Chondrocyte (in vitro differentiated cells): ENCODE data around the gene RBBP8. TPM values are rescaled to one million over a fixed set of nuclear protein-coding genes. Genes with fewer than 3 reads are reported as not detected.

Source experiments
- DNase-seq: peaks from one replicate; pipeline ENCODE4 v3.0.0; 2021; ENCODE audit warnings: mixed read lengths, low spot score
- H3K27ac Mint-ChIP-seq: one replicate; pipeline ENCODE4 v1.8.0; 2021; ENCODE audit warnings: mild to moderate bottlenecking, moderate library complexity, mixed read lengths; ENCODE audit not compliant: unreplicated experiment
- H3K27me3 Mint-ChIP-seq: 2 replicates; pipeline ENCODE4 v1.8.0; 2021; ENCODE audit warnings: low read depth, mixed read lengths
- H3K36me3 Mint-ChIP-seq: 2 replicates; pipeline ENCODE4 v1.8.0; 2021; ENCODE audit warnings: low read depth, mixed read lengths
- H3K4me1 Mint-ChIP-seq: 2 replicates; pipeline ENCODE4 v1.8.0; 2021; ENCODE audit warnings: low read depth, mild to moderate bottlenecking, mixed read lengths
- H3K4me3 Mint-ChIP-seq: one replicate; pipeline ENCODE4 v1.8.0; 2021; ENCODE audit warnings: mild to moderate bottlenecking, moderate library complexity, mixed read lengths; ENCODE audit not compliant: unreplicated experiment
- H3K9me3 Mint-ChIP-seq: 2 replicates; pipeline ENCODE4 v1.8.0; 2021; ENCODE audit warnings: low read depth, mixed read lengths
- total RNA-seq: library from RNA; stranded (reverse); gene quantifications from 3 replicates; pipeline ENCODE4 v1.2.1, GENCODE V29; 2021
- TF ChIP-seq, protein P1 (sequence below): fragments of 200-600 bp; sonication (generic); IDR thresholded peaks from 2 replicates; pipeline ENCODE4 v1.5.0; 2021; ENCODE audit warnings: antibody characterized with exemption, mild to moderate bottlenecking, moderate library complexity

RBBP8 gene
- total RNA-seq, 1 donor from 2014 or later, result 24.7 TPM

DNA sequence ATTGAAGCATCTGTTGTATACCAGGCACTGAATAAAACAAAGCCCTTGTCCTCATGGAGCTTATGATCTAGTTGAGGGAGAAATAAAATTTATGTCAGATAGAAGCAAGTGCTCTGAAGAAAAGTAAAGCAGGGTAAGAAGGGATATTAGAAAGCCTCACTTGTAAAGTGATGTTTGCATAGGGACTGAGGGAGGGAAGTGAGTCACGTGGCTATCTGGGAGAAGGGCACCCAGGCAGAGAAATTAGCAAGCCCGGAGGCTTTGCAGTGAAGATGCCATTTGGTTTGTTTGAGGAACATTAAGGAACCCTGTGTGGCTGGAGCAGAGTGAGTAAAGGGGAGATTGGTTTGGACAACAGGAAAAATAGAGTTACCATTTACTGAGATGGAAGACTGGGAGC is 52.1 kb downstream of the RBBP8 start:
- Mint-ChIP-seq H3K4me3 (no peak overlapping the region), H3K9me3 (no peaks in the 10 kb centered on the region), H3K27ac (no peak overlapping the region), H3K27me3 (no peaks in the 10 kb centered on the region), H3K4me1 (no peaks in the 10 kb centered on the region), H3K36me3 (peaks cover 7% of the 10 kb centered on the region)
- TF ChIP-seq, protein P1, sequence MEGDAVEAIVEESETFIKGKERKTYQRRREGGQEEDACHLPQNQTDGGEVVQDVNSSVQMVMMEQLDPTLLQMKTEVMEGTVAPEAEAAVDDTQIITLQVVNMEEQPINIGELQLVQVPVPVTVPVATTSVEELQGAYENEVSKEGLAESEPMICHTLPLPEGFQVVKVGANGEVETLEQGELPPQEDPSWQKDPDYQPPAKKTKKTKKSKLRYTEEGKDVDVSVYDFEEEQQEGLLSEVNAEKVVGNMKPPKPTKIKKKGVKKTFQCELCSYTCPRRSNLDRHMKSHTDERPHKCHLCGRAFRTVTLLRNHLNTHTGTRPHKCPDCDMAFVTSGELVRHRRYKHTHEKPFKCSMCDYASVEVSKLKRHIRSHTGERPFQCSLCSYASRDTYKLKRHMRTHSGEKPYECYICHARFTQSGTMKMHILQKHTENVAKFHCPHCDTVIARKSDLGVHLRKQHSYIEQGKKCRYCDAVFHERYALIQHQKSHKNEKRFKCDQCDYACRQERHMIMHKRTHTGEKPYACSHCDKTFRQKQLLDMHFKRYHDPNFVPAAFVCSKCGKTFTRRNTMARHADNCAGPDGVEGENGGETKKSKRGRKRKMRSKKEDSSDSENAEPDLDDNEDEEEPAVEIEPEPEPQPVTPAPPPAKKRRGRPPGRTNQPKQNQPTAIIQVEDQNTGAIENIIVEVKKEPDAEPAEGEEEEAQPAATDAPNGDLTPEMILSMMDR, result no peak
- no peak for DNase-seq

GRCh38 chr18:22987547-22988189 is 54.5 kb downstream of the RBBP8 start:
- no peak overlapping the region for H3K27ac Mint-ChIP-seq
- no peak for DNase-seq
- H3K4me1 Mint-ChIP-seq, result no peaks in the 10 kb centered on the region
- no peak overlapping the region for H3K4me3 Mint-ChIP-seq
- H3K27me3 Mint-ChIP-seq, result no peaks in the 10 kb centered on the region
- H3K9me3 Mint-ChIP-seq, result no peaks in the 10 kb centered on the region
- TF ChIP-seq, protein P1, result no peak
- H3K36me3 Mint-ChIP-seq, result peaks cover 9% of the 10 kb centered on the region

DNA sequence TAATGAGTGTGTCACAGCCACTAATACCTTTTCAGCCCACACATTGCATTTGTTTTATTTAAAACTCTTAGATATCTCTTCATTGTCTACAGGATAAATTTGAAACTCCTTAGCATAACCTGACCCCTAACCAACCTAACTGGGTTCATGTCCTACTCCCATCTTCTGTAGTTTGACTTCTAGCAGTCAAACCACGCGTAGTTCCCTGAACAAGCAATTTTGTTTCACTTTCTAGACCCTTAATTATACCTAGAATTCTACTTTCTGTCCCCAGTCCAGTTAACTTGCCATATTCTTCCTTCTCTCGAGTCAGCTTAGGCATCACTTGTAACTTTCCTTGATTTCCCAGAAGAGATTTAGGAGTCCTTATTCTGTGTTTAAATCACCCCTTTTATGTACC is 55.1 kb downstream of the RBBP8 start:
- Mint-ChIP-seq H3K4me1 (no peaks in the 10 kb centered on the region), H3K27me3 (no peaks in the 10 kb centered on the region), H3K4me3 (no peak overlapping the region), H3K27ac (no peak overlapping the region), H3K36me3 (peaks cover 10% of the 10 kb centered on the region), H3K9me3 (no peaks in the 10 kb centered on the region)
- TF ChIP-seq, protein P1, result no peak
- no peak for DNase-seq

DNA sequence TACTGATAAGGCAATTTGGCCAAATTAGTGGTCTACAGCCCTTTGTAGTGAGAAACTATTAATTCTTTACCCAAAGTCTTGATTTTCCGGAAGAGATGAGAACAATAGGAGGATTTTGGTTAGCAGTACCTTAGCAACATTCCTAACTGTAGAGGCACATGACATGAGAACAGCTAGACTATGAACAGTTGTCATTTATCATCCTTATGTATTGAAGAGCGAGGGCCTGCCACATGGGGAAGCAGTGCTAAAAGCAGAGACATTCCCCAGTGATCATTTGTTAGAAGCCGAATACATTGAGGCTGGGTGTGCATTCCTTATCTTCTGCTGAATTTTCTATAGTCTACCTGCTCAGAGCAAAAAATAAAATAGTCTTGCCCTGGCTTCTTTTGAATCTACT is 65.2 kb downstream of the RBBP8 start:
- Mint-ChIP-seq H3K27ac (no peak overlapping the region), H3K36me3 (peaks cover 10% of the 10 kb centered on the region), H3K4me1 (no peaks in the 10 kb centered on the region), H3K27me3 (no peaks in the 10 kb centered on the region), H3K9me3 (no peaks in the 10 kb centered on the region), H3K4me3 (no peak overlapping the region)
- TF ChIP-seq, protein P1, result no peak
- DNase-seq, result no peak

DNA sequence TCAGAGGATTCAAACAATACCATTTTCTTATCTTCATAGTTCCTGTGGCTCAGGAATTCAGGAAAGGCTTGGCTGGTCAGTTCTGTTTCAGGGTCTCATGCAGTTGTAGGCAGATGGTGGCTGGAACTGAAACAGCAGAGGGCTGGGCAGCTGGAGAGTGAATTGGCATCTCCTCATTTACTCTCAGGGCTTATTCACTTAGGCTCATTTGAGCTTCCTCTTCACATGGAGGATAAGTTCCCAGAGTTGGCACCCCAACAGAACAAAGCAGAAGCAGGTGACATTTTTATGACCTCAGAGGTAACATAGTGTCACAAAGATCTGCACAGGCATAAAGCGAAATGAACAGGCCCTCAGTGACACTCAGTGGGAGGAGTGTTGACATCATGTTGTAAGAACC is 66.1 kb downstream of the RBBP8 start:
- no peak overlapping the region for H3K27ac Mint-ChIP-seq
- H3K27me3 Mint-ChIP-seq, result no peaks in the 10 kb centered on the region
- no peak overlapping the region for H3K4me3 Mint-ChIP-seq
- TF ChIP-seq, protein P1, result no peak
- no peak for DNase-seq
- H3K4me1 Mint-ChIP-seq, result no peaks in the 10 kb centered on the region
- peaks cover 9% of the 10 kb centered on the region for H3K36me3 Mint-ChIP-seq
- H3K9me3 Mint-ChIP-seq, result no peaks in the 10 kb centered on the region
